Fibroblast of upper back skin (primary cell): ENCODE results near the gene SRPK1.
A peak's percentile ranks its signal among the peaks of the same experiment; 100 is the strongest.

Source experiments
- DNase-seq: peaks from one replicate; pipeline ENCODE4 v3.0.0-alpha.2; 2013

SRPK1 gene

GRCh38 chr6:35810971-35811698, 109.8 kb downstream of the SRPK1 start:
- DNase-seq = peak; percentile 32

GRCh38 chr6:35809809-35810208, 111.1 kb downstream of the SRPK1 start:
- no peak for DNase-seq

- no peak for DNase-seq
Observed at GRCh38 chr6:35808688-35809087, 112.2 kb downstream of the SRPK1 start.

- DNase-seq = peak; percentile 19
Observed at GRCh38 chr6:35804996-35805736, 115.7 kb downstream of the SRPK1 start, which contains the start of gene LHFPL5. TSS of gene LHFPL5 (plus strand) at chr6:35805352. CDS start at chr6:35805671, 319 bp downstream.

GRCh38 chr6:35801148-35801547, 119.8 kb downstream of the SRPK1 start:
- no peak for DNase-seq

- DNase-seq = no peak
Observed at GRCh38 chr6:35798706-35799105, 122.2 kb downstream of the SRPK1 start.

- DNase-seq = no peak
Observed at GRCh38 chr6:35797837-35798526, 122.9 kb downstream of the SRPK1 start.

GRCh38 chr6:35796236-35796635, 124.7 kb downstream of the SRPK1 start:
- DNase-seq = no peak

GRCh38 chr6:35795453-35796071, 125.3 kb downstream of the SRPK1 start:
- DNase-seq = no peak

GRCh38 chr6:35794536-35795452, 126.1 kb downstream of the SRPK1 start:
- DNase-seq = no peak

- DNase-seq = no peak
Observed at GRCh38 chr6:35790683-35791082, 130.2 kb downstream of the SRPK1 start.

GRCh38 chr6:35788423-35788982, 132.4 kb downstream of the SRPK1 start:
- no peak for DNase-seq

- DNase-seq = no peak
Observed at GRCh38 chr6:35787266-35788218, 133.4 kb downstream of the SRPK1 start.

GRCh38 chr6:35786810-35787209, 134.1 kb downstream of the SRPK1 start:
- DNase-seq = no peak

- no peak for DNase-seq
Observed at GRCh38 chr6:35786272-35786671, 134.6 kb downstream of the SRPK1 start.

- no peak for DNase-seq
Observed at GRCh38 chr6:35784200-35784599, 136.7 kb downstream of the SRPK1 start.
